Measurements from ENCODE around the gene DRP2. TPM values are rescaled to one million over a fixed set of nuclear protein-coding genes. Genes with fewer than 3 reads are reported as not detected.
"Not testable (repeated sequence)": the region's sequence is repeated elsewhere in the genome, so short reads cannot be mapped to it uniquely, and the experiment has no call there.

Gene DRP2, protein sequence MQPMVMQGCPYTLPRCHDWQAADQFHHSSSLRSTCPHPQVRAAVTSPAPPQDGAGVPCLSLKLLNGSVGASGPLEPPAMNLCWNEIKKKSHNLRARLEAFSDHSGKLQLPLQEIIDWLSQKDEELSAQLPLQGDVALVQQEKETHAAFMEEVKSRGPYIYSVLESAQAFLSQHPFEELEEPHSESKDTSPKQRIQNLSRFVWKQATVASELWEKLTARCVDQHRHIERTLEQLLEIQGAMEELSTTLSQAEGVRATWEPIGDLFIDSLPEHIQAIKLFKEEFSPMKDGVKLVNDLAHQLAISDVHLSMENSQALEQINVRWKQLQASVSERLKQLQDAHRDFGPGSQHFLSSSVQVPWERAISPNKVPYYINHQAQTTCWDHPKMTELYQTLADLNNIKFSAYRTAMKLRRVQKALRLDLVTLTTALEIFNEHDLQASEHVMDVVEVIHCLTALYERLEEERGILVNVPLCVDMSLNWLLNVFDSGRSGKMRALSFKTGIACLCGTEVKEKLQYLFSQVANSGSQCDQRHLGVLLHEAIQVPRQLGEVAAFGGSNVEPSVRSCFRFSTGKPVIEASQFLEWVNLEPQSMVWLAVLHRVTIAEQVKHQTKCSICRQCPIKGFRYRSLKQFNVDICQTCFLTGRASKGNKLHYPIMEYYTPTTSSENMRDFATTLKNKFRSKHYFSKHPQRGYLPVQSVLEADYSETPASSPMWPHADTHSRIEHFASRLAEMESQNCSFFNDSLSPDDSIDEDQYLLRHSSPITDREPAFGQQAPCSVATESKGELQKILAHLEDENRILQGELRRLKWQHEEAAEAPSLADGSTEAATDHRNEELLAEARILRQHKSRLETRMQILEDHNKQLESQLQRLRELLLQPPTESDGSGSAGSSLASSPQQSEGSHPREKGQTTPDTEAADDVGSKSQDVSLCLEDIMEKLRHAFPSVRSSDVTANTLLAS
- not detected for total RNA-seq

DNA sequence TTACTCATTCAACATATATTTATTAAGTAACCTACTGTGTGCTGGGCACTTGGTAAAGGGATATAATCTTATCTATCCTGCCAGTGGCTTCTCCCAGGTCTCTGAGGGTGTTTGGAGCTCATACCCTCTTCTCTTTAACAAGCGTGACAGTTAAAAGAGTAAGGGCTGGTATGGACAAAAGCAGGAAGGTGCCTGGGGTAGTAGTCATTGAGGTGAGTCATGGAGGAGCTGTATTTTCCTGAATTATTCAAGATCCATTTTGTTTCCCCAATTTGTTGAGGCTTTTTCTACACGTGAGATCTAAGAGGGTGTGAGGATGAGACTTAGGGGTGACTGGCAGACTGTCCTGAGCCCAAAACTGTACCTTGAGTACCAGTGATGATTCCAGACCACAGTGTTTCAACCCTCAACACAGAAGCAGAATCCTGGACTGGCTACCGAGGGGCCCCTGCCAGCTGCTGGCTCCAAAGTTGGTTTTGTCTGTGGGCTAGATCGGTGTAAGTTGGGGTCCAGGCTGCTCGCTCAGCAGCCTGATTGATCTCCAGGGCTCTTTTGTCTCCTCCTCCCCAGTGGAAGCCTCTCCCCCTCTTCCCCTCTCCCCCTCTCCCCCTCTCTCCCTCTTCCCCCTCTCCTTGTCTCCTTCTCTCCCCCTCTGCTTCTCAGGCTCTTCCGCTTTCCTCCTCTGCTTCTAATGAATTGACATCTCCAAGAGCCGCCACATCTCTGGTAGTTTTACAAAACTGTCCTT lies at the start of gene DRP2:
TSS of gene DRP2 (plus strand) at position 671 of the 748 bp plus-strand sequence. CDS start 11,862 bp downstream, outside the sequence.
- no peaks in the 10 kb centered on the region for H3K4me1 ChIP-seq (ENCODE audit: insufficient read depth, low read length)
- H3K9me3 ChIP-seq (ENCODE audit: low read depth, low read length), result no peaks in the 10 kb centered on the region
- H3K27me3 ChIP-seq (ENCODE audit: insufficient read depth, low read length), result no peaks in the 10 kb centered on the region
- H3K4me3 ChIP-seq (ENCODE audit: low read length), result no peak within 1 kb of the TSS

DNA sequence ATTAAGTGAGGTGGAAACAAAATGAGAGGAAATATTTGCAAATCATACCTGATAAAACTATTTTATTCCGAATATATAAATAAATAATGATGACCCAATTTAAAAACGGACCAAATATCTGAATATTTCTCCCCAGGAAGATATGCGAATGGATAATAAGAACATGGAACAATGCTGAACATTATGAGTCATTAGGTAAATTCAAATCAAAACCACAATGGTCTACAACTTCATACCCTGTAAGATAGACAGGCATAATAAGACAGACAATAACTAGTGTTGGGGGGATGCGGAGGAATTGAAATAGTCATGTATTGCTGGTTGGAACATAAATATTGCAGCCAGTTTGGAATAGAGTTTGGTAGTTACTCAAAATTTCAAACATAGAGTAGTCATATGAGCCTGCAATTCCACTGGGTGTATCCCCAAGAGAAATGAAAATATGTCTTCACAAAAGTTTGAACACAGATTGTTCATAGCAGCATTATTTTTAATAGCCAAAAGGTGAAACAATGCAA lies 47.6 kb upstream of the DRP2 start:
- Histone ChIP-seq H3K4me1 (ENCODE audit: insufficient read depth, low read length) (no peaks in the 10 kb centered on the region), H3K4me3 (ENCODE audit: low read length) (no peak overlapping the region)

DNA sequence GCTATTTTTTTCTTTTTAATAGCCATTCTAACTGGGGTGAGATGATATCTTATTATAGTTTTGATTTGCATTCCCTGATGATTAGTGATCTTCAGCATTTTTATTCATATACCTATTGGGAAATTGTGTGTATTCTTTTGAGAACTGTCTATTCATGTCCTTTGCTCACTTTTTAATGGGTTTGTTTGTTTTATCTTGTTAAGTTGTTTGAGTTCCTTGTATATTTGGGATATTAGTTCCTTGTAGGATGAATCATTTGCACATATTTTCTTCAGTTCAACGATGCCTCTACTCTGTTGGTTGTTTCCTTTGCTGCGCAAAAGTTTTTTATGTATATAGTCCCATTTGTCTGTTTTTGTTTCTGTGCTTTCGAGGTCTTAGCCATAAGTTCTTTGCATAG lies 43.1 kb upstream of the DRP2 start:
- Histone ChIP-seq H3K4me3 (ENCODE audit: low read length) (no peak overlapping the region), H3K4me1 (ENCODE audit: insufficient read depth, low read length) (no peaks in the 10 kb centered on the region), H3K27me3 (ENCODE audit: insufficient read depth, low read length) (no peaks in the 10 kb centered on the region), H3K9me3 (ENCODE audit: low read depth, low read length) (no peaks in the 10 kb centered on the region)

More for the DNA sequence above, 47.6 kb upstream of the DRP2 start:
- Histone ChIP-seq H3K27me3 (ENCODE audit: insufficient read depth, low read length) (no peaks in the 10 kb centered on the region), H3K9me3 (ENCODE audit: low read depth, low read length) (no peaks in the 10 kb centered on the region)

DNA sequence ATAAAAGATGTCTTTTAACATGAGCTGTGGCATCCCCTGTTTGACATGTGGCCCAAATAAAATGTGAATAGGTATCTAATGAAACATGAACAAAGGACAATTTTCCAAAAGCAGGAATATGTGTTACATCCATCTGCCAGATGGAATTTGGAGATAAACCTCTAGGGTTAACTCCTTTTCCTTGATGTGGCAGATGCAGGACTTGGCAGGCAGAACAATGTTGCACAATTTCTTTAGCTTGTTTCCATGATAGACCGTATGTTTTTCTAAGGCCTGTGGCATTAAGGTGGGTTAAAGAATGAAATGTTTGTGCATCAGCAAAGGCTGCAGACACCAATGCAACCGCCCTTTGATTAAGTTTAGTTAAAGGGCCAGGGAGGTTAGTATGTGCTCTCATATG lies 34.7 kb upstream of the DRP2 start:
- not testable (repeated sequence) for H3K4me1 ChIP-seq (ENCODE audit: insufficient read depth, low read length); H3K9me3 ChIP-seq (ENCODE audit: low read depth, low read length); H3K4me3 ChIP-seq (ENCODE audit: low read length); H3K27me3 ChIP-seq (ENCODE audit: insufficient read depth, low read length)

DNA sequence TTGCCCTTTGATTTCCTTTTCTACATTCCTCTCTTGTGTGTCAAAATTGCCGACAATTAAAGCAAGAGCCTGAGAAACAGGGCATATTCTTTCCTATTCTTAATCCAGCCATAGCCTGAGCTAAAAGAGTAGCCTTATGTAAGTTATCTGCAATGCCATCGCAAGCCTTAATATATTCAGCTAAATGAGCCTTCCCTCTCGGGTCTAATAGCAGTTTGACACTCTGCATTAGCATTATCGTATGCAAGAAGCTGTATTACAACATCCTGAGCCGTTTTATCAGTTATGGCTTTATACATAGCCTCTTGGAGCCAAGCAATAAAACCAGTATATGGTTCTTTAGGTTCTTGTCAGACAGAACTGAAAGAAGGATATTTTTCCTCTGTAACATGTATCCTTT lies 31.6 kb upstream of the DRP2 start:
- not testable (repeated sequence) for H3K9me3 ChIP-seq (ENCODE audit: low read depth, low read length); H3K4me1 ChIP-seq (ENCODE audit: insufficient read depth, low read length); H3K27me3 ChIP-seq (ENCODE audit: insufficient read depth, low read length); H3K4me3 ChIP-seq (ENCODE audit: low read length)

DNA sequence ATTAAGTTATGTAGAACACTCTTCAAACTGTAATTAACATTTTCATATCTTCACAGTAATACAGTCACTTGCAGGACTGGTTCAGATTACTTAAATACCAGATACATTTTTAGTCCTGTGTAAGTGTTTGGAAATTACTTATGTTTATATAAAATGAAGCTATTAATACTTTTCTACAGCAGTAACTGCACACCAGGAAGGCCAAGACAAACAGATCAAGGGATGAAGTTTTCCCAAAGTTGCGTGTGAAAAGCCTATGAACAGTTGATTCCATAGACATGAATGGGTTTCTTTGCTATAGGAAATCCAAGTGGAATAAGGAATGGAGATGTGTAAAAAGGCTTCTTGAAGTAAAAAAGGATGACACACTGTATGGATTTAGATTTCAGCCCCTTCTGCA lies 28.9 kb upstream of the DRP2 start:
- no peaks in the 10 kb centered on the region for H3K4me1 ChIP-seq (ENCODE audit: insufficient read depth, low read length)
- H3K4me3 ChIP-seq (ENCODE audit: low read length), result no peak overlapping the region
- no peaks in the 10 kb centered on the region for H3K9me3 ChIP-seq (ENCODE audit: low read depth, low read length)
- H3K27me3 ChIP-seq (ENCODE audit: insufficient read depth, low read length), result peaks cover 4% of the 10 kb centered on the region

DNA sequence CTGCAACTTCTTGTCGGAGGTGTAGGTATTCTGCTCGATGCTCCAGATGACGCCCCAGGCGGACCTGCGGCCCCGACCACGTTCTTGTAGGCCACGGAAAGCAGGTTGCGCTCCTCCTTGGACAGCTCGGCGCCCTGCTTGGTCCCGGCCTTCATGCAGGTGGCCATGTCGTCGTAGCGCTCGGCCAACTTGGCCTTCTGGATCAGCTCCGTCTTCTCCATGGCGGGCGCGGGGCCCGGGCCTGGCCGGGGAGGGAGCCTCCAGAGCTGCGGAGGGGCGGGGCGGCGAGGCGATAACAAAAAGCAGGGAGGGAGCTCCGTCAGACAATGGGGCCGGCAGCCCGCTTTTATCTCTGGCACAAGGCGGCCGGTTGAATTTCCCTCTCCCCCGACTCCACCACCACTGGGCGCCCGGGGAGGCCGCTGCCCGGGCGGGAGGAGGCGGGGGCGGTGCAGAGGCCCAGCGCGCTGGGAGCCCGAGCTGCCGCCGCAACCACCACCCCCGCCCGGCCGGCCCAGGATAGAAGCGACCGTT lies 28.3 kb upstream of the DRP2 start:
- Histone ChIP-seq H3K9me3 (ENCODE audit: low read depth, low read length) (no peaks in the 10 kb centered on the region), H3K27me3 (ENCODE audit: insufficient read depth, low read length) (peaks cover 4% of the 10 kb centered on the region), H3K4me1 (ENCODE audit: insufficient read depth, low read length) (no peaks in the 10 kb centered on the region), H3K4me3 (ENCODE audit: low read length) (no peak overlapping the region)

DNA sequence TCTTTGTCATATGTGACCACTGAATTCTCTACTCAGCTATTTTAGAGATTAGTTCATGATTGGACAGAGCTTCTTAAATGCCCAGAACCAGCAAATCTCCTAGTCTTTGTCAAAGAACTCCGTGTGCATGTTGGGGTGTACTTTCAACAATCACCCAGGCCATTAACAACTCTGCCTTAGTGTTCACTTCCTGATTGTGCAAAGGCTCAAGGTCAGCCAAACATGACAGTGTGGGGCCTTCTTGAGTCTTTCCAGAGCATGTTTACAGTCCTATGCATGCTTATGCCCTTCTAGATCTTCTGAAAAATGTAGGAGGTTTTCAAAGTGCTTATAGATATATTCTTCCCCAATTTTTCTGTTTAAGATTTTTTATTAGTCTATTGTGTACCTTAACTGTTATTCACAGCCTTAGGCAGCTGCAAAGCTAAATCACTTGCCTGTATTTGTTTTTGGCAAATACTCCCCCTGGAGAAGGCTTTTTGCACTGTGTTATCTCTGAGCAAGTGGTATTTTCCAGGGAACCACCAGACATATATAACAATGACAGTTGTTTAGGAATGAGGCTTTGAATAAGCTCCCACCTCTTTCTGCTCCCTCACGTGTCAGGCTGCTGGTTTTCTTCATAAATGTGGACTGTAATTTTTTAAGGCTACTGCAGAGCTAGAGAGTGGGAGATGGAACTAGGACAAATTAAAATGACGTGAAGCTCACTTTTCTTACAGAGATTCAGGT lies 24.0 kb upstream of the DRP2 start:
- no peaks in the 10 kb centered on the region for H3K9me3 ChIP-seq (ENCODE audit: low read depth, low read length)

DNA sequence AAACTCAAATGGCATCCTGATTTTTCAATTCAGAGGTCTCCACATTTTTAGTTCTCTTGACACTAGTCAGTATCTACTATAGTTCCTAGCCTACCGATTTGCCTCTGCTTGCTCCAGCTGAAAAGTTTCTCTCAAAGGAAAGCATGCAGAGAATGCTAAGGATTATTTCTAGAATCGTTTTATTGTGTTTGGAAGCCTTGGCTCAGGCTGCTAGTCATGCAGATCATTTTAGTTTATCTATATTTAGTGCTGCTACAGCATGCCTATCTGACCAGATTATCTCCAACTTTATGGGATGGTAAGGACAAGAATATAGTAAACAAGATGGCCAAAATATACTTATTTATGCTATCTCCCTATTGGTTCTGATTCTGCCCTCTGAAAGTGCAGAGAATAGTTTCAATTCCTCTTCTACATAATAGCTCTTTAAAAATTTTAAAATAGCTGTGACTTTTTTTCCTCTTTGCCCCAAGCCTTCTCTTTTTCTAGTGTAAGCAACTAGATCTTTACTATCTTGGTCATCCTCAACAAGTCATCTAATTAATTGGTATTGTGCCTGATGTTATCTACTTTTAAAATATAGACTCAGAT lies 15.7 kb upstream of the DRP2 start:
- no peaks in the 10 kb centered on the region for H3K9me3 ChIP-seq (ENCODE audit: low read depth, low read length)
- no peaks in the 10 kb centered on the region for H3K27me3 ChIP-seq (ENCODE audit: insufficient read depth, low read length)
- H3K4me1 ChIP-seq (ENCODE audit: insufficient read depth, low read length), result no peaks in the 10 kb centered on the region
- no peak overlapping the region for H3K4me3 ChIP-seq (ENCODE audit: low read length)

More for the DNA sequence above, 24.0 kb upstream of the DRP2 start:
- no peaks in the 10 kb centered on the region for H3K4me1 ChIP-seq (ENCODE audit: insufficient read depth, low read length)
- peaks cover 4% of the 10 kb centered on the region for H3K27me3 ChIP-seq (ENCODE audit: insufficient read depth, low read length)
- no peak overlapping the region for H3K4me3 ChIP-seq (ENCODE audit: low read length)

DNA sequence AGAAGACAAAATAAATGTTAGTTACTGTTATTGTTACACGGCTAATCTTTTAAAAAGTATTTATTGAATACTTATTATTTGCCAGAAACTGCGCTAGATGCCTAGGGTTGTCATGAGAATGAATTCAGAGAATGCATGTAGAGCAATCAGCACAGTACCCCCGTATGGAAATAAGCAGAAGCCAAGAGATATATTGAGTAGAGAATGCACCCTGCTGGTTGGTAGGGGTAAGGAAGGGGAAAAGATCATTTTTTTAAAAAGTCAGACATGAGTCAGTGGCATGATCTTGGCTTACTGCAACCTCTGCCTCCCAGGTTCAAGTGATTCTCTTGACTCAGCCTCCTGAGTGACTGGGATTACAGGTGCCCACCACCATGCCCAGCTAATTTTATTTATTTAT lies 13.1 kb upstream of the DRP2 start:
- no peaks in the 10 kb centered on the region for H3K9me3 ChIP-seq (ENCODE audit: low read depth, low read length)
- no peaks in the 10 kb centered on the region for H3K4me1 ChIP-seq (ENCODE audit: insufficient read depth, low read length)
- no peak overlapping the region for H3K4me3 ChIP-seq (ENCODE audit: low read length)
- H3K27me3 ChIP-seq (ENCODE audit: insufficient read depth, low read length), result no peaks in the 10 kb centered on the region

DNA sequence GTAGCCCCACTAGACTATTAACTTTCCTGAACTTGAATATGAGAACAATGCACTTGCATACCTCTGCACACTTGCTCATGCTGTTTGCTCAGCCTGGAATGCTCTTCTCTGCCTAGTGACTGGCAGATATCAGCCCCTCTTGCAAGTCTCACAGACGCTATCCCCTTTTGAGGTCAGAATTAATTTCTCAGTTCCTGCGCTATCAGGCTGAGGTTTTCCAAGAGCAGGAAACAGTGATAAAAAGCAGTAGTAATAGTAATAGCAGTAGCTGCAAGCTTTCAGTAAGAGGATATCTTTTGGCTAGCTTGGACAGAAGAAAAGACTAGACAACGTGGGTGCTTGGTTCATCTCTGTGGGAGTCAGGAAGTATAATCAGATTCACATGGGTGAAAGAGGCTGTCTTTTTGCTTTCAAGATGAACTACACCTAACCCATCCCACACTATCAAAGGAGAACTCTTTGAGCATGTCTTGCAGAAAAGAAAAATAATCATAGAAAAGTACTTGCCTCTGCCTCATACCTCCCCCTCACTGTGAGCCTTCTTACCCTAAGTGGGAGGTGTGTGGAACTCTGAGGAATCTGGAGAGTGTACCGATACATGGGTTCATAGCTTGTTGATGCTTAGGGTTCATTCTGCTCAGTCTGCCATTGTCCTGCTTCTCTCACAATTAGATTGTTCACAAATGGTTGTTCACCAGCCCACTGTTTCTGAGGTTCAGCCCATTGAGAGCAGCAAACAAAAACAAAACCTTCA lies 11.3 kb upstream of the DRP2 start:
- Histone ChIP-seq H3K4me1 (ENCODE audit: insufficient read depth, low read length) (no peaks in the 10 kb centered on the region), H3K27me3 (ENCODE audit: insufficient read depth, low read length) (no peaks in the 10 kb centered on the region), H3K4me3 (ENCODE audit: low read length) (no peak overlapping the region), H3K9me3 (ENCODE audit: low read depth, low read length) (no peaks in the 10 kb centered on the region)

DNA sequence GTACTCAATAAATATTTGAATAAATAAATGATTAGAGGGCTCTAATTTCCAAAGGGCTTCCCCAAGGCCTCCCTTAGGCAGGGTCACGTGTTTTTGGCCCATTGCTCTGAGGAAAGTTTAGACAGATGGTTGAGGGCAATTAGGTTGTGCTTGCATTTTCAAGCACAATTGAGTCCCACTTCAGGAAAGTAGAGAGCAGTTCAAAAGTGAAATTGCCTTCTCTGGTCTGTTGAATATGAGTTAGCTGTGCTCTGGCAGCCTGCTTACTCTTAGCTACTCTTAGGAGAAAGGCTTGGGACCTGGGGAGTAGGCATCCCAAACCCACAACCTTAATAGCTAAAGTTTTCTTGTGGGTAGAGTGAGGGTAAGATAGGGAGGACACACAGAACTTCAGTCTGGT lies 9.0 kb upstream of the DRP2 start:
- no peaks in the 10 kb centered on the region for H3K4me1 ChIP-seq (ENCODE audit: insufficient read depth, low read length)
- H3K4me3 ChIP-seq (ENCODE audit: low read length), result no peak overlapping the region
- H3K9me3 ChIP-seq (ENCODE audit: low read depth, low read length), result no peaks in the 10 kb centered on the region

DNA sequence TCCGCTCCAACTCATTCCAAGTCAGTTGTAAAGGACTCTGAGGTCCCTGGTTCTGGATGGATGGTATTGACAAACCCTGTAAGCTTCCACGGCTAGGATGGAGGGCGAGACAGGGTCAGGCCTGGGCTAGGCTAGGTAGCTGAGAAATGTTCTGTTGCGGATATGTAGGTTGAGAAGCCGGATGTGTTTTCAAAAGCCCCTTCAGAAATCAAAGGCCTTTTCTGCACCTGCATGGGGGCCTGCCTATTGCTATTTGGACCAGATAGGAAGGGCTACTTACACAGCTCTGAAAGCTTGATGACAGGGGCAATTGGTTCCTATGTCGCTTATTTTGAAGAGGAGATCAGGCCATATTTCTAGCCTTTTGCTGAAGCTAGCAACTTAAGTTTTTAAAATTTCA lies 1.9 kb upstream of the DRP2 start:
- H3K27me3 ChIP-seq (ENCODE audit: insufficient read depth, low read length), result no peaks in the 10 kb centered on the region
- no peaks in the 10 kb centered on the region for H3K4me1 ChIP-seq (ENCODE audit: insufficient read depth, low read length)
- no peaks in the 10 kb centered on the region for H3K9me3 ChIP-seq (ENCODE audit: low read depth, low read length)
- H3K4me3 ChIP-seq (ENCODE audit: low read length), result no peak overlapping the region

More for the DNA sequence above, 9.0 kb upstream of the DRP2 start:
- H3K27me3 ChIP-seq (ENCODE audit: insufficient read depth, low read length), result no peaks in the 10 kb centered on the region

All from mononuclear cell (primary cell).